ENCODE measurements around the gene TFF1.

Gene TFF1

GRCh38 chr21:42397746-42398394 lies 31.5 kb upstream of the TFF1 start:
- DNase-seq: no peak

- no peak for DNase-seq
These were observed 30.7 kb upstream of the TFF1 start for GRCh38 chr21:42396799-42397745.

GRCh38 chr21:42395905-42396651 lies 29.7 kb upstream of the TFF1 start, which contains the start of gene TMPRSS3:
TSS of gene TMPRSS3 (minus strand) at chr21:42396052. CDS start at chr21:42395417, 635 bp downstream.
- no peak for DNase-seq

- DNase-seq: no peak
These were observed 29.0 kb upstream of the TFF1 start for GRCh38 chr21:42395302-42395701.

GRCh38 chr21:42393443-42393950 lies 27.2 kb upstream of the TFF1 start:
- no peak for DNase-seq

GRCh38 chr21:42392731-42393442 lies 26.6 kb upstream of the TFF1 start:
- no peak for DNase-seq

- no peak for DNase-seq
These were observed 25.0 kb upstream of the TFF1 start for GRCh38 chr21:42391297-42391696.

GRCh38 chr21:42390696-42391095 lies 24.4 kb upstream of the TFF1 start:
- DNase-seq: no peak

- no peak for DNase-seq
These were observed 23.9 kb upstream of the TFF1 start for GRCh38 chr21:42390193-42390592.

GRCh38 chr21:42389449-42389835 lies 23.1 kb upstream of the TFF1 start:
- no peak for DNase-seq

GRCh38 chr21:42388740-42389448 lies 22.6 kb upstream of the TFF1 start:
- DNase-seq: no peak

GRCh38 chr21:42387843-42388340 lies 21.6 kb upstream of the TFF1 start:
- no peak for DNase-seq

GRCh38 chr21:42387164-42387563 lies 20.8 kb upstream of the TFF1 start:
- no peak for DNase-seq

- no peak for DNase-seq
These were observed 19.8 kb upstream of the TFF1 start for GRCh38 chr21:42386034-42386591.

- no peak for DNase-seq
These were observed 19.3 kb upstream of the TFF1 start for GRCh38 chr21:42385619-42386018.

- DNase-seq: no peak
These were observed 18.7 kb upstream of the TFF1 start for GRCh38 chr21:42384989-42385388.

GRCh38 chr21:42384156-42384945 lies 18.0 kb upstream of the TFF1 start:
- DNase-seq: no peak

GRCh38 chr21:42383331-42383730 lies 17.0 kb upstream of the TFF1 start:
- no peak for DNase-seq

GRCh38 chr21:42382915-42383314 lies 16.6 kb upstream of the TFF1 start:
- no peak for DNase-seq

GRCh38 chr21:42381347-42381984 lies 15.1 kb upstream of the TFF1 start:
- no peak for DNase-seq

All from NCI-H446 treated with DMSO at 0.1 percent for 48 hours (cell line).